Skeletal muscle satellite cell (primary cell): ENCODE measurements around the gene DESI1.
"Not testable (repeated sequence)": the region's sequence is repeated elsewhere in the genome, so short reads cannot be mapped to it uniquely, and the experiment has no call there.

Experiments used
- H3K27me3 ChIP-seq: 2 replicates; pipeline ENCODE4 v1.7.0; 2013; ENCODE audit warnings: low read length; ENCODE audit not compliant: control insufficient read depth, insufficient read depth
- H3K36me3 ChIP-seq: 2 replicates; pipeline ENCODE4 v1.7.0; 2013; ENCODE audit warnings: mild to moderate bottlenecking, control low read depth, low read length; ENCODE audit not compliant: insufficient read depth
- H3K4me1 ChIP-seq: 2 replicates; pipeline ENCODE4 v1.7.0; 2013; ENCODE audit warnings: low read length; ENCODE audit not compliant: control insufficient read depth, insufficient read depth
- H3K4me2 ChIP-seq: 2 replicates; pipeline ENCODE4 v1.7.0; 2013; ENCODE audit warnings: mild to moderate bottlenecking, low read length
- H3K4me3 ChIP-seq: 2 replicates; pipeline ENCODE4 v1.7.0; 2013; ENCODE audit warnings: low read length
- H3K9ac ChIP-seq: 2 replicates; pipeline ENCODE4 v1.7.0; 2013; ENCODE audit warnings: mild to moderate bottlenecking, low read depth, low read length, moderate library complexity
- H3K9me3 ChIP-seq: replicated peaks from 2 replicates; pipeline ENCODE4 v1.7.0; 2013; ENCODE audit warnings: mild to moderate bottlenecking, control low read depth, low read length

Gene DESI1

GRCh38 chr22:41579997-41580355, 40.9 kb downstream of the DESI1 start:
- no peaks in the 10 kb centered on the region for H3K4me1 ChIP-seq
- H3K27me3 ChIP-seq = no peaks in the 10 kb centered on the region
- H3K9me3 ChIP-seq = no peaks in the 10 kb centered on the region
- H3K36me3 ChIP-seq = peaks cover 76% of the 10 kb centered on the region
- H3K9ac ChIP-seq = no peak overlapping the region
- H3K4me2 ChIP-seq = no peak overlapping the region
- H3K4me3 ChIP-seq = no peak overlapping the region

- H3K27me3 ChIP-seq = no peaks in the 10 kb centered on the region
- H3K4me3 ChIP-seq = no peak overlapping the region
- no peak overlapping the region for H3K4me2 ChIP-seq
- H3K36me3 ChIP-seq = peaks cover 74% of the 10 kb centered on the region
- no peaks in the 10 kb centered on the region for H3K4me1 ChIP-seq
- no peak overlapping the region for H3K9ac ChIP-seq
- H3K9me3 ChIP-seq = no peaks in the 10 kb centered on the region
These were observed 41.4 kb downstream of the DESI1 start for GRCh38 chr22:41579297-41579996.

GRCh38 chr22:41578818-41579217, 42.0 kb downstream of the DESI1 start:
- peaks cover 72% of the 10 kb centered on the region for H3K36me3 ChIP-seq
- no peaks in the 10 kb centered on the region for H3K9me3 ChIP-seq
- H3K9ac ChIP-seq = no peak overlapping the region
- H3K4me3 ChIP-seq = no peak overlapping the region
- H3K27me3 ChIP-seq = no peaks in the 10 kb centered on the region
- H3K4me1 ChIP-seq = no peaks in the 10 kb centered on the region
- H3K4me2 ChIP-seq = no peak overlapping the region

- Histone ChIP-seq H3K9me3 (no peaks in the 10 kb centered on the region), H3K27me3 (no peaks in the 10 kb centered on the region), H3K4me2 (no peak overlapping the region), H3K9ac (no peak overlapping the region), H3K4me3 (no peak overlapping the region), H3K4me1 (no peaks in the 10 kb centered on the region), H3K36me3 (peaks cover 66% of the 10 kb centered on the region)
These were observed 42.7 kb downstream of the DESI1 start for GRCh38 chr22:41578114-41578513.

- H3K36me3 ChIP-seq = peaks cover 58% of the 10 kb centered on the region
- H3K9ac ChIP-seq = no peak overlapping the region
These were observed 44.0 kb downstream of the DESI1 start for GRCh38 chr22:41576877-41577276.

GRCh38 chr22:41575533-41575932, 45.3 kb downstream of the DESI1 start:
- H3K4me3 ChIP-seq = no peak overlapping the region
- H3K36me3 ChIP-seq = peaks cover 54% of the 10 kb centered on the region
- no peaks in the 10 kb centered on the region for H3K4me1 ChIP-seq
- H3K9ac ChIP-seq = no peak overlapping the region
- H3K9me3 ChIP-seq = no peaks in the 10 kb centered on the region
- H3K27me3 ChIP-seq = no peaks in the 10 kb centered on the region
- H3K4me2 ChIP-seq = no peak overlapping the region

More at GRCh38 chr22:41576877-41577276, 44.0 kb downstream of the DESI1 start:
- Histone ChIP-seq H3K27me3 (no peaks in the 10 kb centered on the region), H3K4me3 (no peak overlapping the region), H3K9me3 (no peaks in the 10 kb centered on the region), H3K4me2 (no peak overlapping the region), H3K4me1 (no peaks in the 10 kb centered on the region)

- Histone ChIP-seq H3K4me1 (no peaks in the 10 kb centered on the region), H3K4me3 (no peak overlapping the region), H3K27me3 (no peaks in the 10 kb centered on the region), H3K4me2 (no peak overlapping the region), H3K9me3 (no peaks in the 10 kb centered on the region), H3K9ac (no peak overlapping the region), H3K36me3 (peaks cover 48% of the 10 kb centered on the region)
These were observed 45.9 kb downstream of the DESI1 start for GRCh38 chr22:41574847-41575381.

GRCh38 chr22:41573677-41574076, 47.2 kb downstream of the DESI1 start:
- Histone ChIP-seq H3K4me3 (no peak overlapping the region), H3K9ac (no peak overlapping the region), H3K9me3 (no peaks in the 10 kb centered on the region), H3K4me2 (no peak overlapping the region), H3K36me3 (peaks cover 37% of the 10 kb centered on the region), H3K4me1 (no peaks in the 10 kb centered on the region), H3K27me3 (no peaks in the 10 kb centered on the region)

GRCh38 chr22:41572305-41572704, 48.5 kb downstream of the DESI1 start:
- peaks cover 24% of the 10 kb centered on the region for H3K36me3 ChIP-seq
- not testable (repeated sequence) for H3K9me3 ChIP-seq, H3K9ac ChIP-seq, H3K27me3 ChIP-seq, H3K4me1 ChIP-seq, H3K4me3 ChIP-seq, H3K4me2 ChIP-seq

- H3K36me3 ChIP-seq = peaks cover 21% of the 10 kb centered on the region
- no peak overlapping the region for H3K4me3 ChIP-seq
- H3K27me3 ChIP-seq = no peaks in the 10 kb centered on the region
- no peak overlapping the region for H3K4me2 ChIP-seq
- H3K9ac ChIP-seq = no peak overlapping the region
- H3K9me3 ChIP-seq = no peaks in the 10 kb centered on the region
- H3K4me1 ChIP-seq = no peaks in the 10 kb centered on the region
These were observed 49.1 kb downstream of the DESI1 start for GRCh38 chr22:41571786-41572185.

- no peaks in the 10 kb centered on the region for H3K9me3 ChIP-seq
- H3K4me2 ChIP-seq = no peak overlapping the region
- H3K4me3 ChIP-seq = no peak overlapping the region
- no peaks in the 10 kb centered on the region for H3K27me3 ChIP-seq
- H3K4me1 ChIP-seq = peaks cover 7% of the 10 kb centered on the region
- H3K9ac ChIP-seq = no peak overlapping the region
- peaks cover 7% of the 10 kb centered on the region for H3K36me3 ChIP-seq
These were observed 50.6 kb downstream of the DESI1 start for GRCh38 chr22:41570221-41570620.

GRCh38 chr22:41568811-41569210, 52.0 kb downstream of the DESI1 start:
- Histone ChIP-seq H3K4me1 (peaks cover 15% of the 10 kb centered on the region), H3K27me3 (no peaks in the 10 kb centered on the region), H3K9me3 (no peaks in the 10 kb centered on the region), H3K4me2 (no peak overlapping the region), H3K36me3 (no peaks in the 10 kb centered on the region), H3K4me3 (no peak overlapping the region), H3K9ac (no peak overlapping the region)
